Skeletal muscle cell (primary cell): ENCODE results near the gene PIGM.
"Not testable (repeated sequence)": the region's sequence is repeated elsewhere in the genome, so short reads cannot be mapped to it uniquely, and the experiment has no call there.

Experiments used
- DNase-seq: peaks from one replicate; pipeline ENCODE4 v3.0.0-alpha.2; 2010; ENCODE audit warnings: low read depth
- H3K4me3 ChIP-seq: 2 replicates; pipeline ENCODE4 v1.5.1; 2011; ENCODE audit warnings: low read depth, mild to moderate bottlenecking, control low read depth, low read length, moderate library complexity

Gene PIGM

DNA sequence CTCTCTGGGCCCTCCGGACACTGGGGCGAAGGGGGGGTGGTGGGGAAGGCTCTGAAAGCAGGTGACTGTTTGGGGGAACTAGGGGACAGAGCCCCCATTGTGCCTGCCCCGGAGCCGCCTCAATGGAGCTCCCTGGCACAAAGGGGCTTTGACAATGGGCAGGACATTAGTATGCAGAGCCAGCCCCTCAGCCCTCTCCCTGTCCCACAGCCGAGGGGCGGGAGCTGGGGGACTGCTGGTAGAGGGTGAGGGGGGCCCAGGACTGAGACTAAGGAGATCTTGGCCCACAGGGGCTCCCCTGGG is 30.4 kb upstream of the PIGM start:
- no peak for DNase-seq
- H3K4me3 ChIP-seq, result no peak overlapping the region

DNA sequence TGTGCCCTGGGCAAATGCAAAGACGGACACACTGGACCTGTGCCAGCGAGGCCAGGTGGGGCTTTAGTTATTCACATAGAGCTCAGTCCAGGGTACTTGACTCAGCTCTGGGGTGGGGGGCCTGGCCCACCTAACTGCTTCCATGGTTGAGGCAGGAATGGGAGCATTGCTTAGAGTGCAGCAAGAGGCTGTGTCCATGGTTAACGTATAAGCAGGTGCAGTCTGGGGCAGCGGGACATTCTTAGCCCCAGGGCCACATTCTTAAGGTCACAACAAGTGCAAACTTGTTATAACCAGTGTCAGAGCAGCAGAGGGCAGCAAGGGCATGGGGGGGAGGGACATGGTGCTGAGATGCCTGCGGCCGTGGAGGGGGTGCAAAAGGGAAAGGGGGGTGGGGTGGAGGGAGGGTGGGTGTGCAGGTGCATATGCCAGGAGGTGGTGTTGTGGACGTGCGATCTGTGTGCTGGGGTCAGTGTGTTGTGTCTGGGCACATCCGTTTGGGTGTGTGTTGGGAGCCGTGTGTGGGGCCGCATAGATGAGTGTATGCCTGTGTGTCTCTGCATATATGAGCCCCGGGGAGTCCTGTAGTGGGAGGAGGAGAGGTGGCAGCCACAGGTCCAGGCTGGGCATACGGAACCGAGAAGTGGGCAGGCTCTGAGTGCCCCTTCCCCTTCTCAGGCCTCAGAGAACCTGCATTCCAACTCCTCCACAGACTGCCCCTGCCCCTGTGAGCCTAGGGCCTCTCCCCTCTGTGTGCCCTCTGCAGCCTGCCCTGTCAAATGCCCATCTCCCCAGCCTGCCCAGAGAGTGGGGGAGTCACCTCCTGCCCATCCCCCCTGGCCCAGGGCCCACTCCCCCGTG is 29.8 kb upstream of the PIGM start:
- no peak overlapping the region for H3K4me3 ChIP-seq
- no peak for DNase-seq

- no peak for DNase-seq
- no peak overlapping the region for H3K4me3 ChIP-seq
Observed at GRCh38 chr1:160058087-160058486, 26.3 kb upstream of the PIGM start.

GRCh38 chr1:160056648-160057169 is 24.9 kb upstream of the PIGM start:
- no peak overlapping the region for H3K4me3 ChIP-seq
- DNase-seq, result no peak

GRCh38 chr1:160053548-160054365 is 22.0 kb upstream of the PIGM start:
- H3K4me3 ChIP-seq, result no peak overlapping the region
- DNase-seq, result no peak

DNA sequence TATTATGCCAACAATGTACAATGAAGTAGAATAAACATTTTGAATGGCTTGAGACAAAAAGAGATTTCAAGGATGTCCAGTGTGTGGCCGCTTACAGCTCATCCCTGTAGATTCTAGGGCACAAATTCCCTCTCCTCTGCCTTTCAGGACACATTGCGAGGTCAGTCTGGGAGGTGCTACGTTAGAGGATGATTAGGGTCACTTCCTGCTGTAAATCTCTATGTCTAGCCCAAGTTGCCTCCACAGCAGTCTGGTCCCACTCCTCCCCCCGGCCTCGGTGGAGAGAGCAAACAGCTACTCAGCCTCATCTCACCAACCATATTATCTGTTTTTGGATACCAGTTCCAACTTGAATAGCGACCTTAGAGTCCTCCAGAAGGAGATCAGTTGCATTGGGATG is 21.1 kb upstream of the PIGM start:
- no peak for DNase-seq
- H3K4me3 ChIP-seq, result no peak overlapping the region

DNA sequence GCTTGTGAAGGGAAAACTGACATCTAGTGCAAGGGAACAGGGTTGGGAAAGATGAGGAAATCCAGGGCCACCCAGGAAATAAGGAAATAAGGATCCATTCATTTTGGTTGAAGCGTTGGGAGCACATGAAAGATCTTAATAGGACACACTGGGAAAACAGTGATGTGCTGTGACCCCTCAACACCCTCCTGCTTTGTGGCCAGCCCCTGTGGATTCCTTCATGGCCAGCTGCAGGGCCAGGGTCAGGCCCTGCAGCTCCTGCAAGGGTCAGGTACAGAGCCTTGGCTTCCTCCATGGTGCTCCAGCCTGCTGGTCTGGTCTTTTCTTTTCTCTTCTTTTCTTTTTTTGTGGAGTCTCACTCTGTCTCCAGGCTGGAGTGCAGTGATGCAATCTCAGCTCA is 18.8 kb upstream of the PIGM start:
- no peak for DNase-seq
- no peak overlapping the region for H3K4me3 ChIP-seq

DNA sequence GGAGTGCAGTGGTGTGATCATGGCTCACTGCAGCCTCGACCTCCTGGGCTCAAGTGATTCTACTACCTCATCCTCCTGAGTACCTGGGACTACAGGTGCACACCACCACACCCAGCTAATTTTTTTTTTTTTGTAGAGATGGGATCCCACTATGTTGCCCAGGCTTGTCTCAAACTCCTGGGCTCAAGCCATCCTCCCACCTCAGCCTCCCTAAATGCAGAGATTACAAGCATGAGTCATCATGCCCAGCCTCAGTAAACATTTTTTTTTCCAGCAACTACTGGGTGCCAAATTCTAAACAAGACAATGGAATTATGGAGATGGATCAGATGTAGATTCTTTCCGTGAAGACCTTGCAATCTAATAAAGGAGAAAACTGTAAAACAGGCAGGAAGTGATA is 18.4 kb upstream of the PIGM start:
- not testable (repeated sequence) for H3K4me3 ChIP-seq, DNase-seq

- H3K4me3 ChIP-seq, result no peak overlapping the region
- DNase-seq, result no peak
Observed at GRCh38 chr1:160049101-160049500, 17.3 kb upstream of the PIGM start.

DNA sequence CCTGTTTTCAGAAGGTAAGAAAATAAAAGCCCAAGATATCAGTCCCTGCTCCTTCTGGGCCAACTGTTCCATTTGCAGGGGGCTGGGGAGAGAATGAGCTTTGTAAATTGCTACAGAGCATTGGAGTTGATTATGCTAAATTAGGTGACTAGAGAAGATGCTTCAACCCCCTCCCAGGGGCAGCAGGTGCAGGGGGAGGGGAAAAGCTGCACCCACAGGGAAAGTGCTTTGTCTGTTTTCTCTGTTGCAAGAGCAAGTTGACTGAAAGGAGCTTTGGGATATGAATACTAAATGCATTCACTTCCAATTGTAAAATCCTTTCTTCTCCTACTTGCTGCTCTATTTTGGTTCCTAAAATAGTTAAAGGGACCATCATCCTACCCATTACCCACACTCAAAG is 16.5 kb upstream of the PIGM start:
- no peak overlapping the region for H3K4me3 ChIP-seq
- DNase-seq, result no peak

GRCh38 chr1:160047111-160047991 is 15.6 kb upstream of the PIGM start:
- no peak overlapping the region for H3K4me3 ChIP-seq

DNA sequence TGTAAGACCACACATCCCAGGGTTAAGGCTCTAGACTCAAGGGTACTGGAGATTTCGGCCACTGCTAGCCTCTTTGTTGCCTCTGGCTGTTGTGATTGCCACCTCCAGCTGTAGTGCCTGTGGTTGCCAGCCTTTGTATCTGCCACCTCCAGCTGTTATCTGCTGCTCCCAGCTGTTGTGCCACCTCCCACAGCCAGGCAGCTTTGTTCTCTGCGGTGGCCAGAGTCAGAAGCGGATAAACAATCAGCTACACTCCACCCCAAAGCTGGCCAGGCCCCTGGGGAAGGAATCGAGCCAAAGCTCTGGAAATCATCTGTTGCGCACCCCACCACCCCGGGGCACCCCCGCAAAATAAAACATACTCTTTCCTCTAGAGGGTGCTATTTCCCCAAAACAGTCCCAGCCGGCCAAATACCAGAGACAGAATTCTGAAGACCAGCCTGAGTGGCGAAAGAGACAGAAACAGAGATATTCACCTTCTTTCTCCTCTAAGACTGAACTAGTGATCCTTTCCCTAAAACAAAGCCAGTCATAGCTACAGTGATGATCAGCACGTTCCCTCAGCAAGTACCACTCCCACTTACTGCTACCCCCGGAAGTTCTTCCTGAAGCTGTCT is 14.8 kb upstream of the PIGM start:
- peak; percentile 31 for DNase-seq

More at GRCh38 chr1:160047111-160047991, 15.6 kb upstream of the PIGM start:
- no peak for DNase-seq

DNA sequence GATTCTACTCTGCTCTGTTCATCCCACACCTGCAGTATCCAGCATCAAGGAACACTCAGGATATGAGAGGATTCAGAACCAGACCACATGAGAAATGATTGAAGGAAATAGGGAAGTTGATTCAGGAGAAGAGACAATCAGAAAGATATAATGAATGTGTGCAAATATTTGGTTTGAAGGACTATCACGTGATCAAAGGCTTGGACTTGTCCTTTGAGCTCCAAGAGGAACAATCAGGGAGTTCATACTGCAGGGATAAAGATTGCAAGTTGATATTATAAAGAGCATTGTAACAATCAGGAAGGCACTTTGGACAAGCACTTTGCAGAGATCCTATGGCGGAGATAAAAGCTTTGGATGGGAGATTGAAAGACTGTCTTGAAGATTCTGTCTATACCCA is 13.9 kb upstream of the PIGM start:
- no peak for DNase-seq
- H3K4me3 ChIP-seq, result no peak overlapping the region

More for the DNA sequence above, 14.8 kb upstream of the PIGM start:
- H3K4me3 ChIP-seq, result no peak overlapping the region

- DNase-seq, result no peak
- no peak overlapping the region for H3K4me3 ChIP-seq
Observed at GRCh38 chr1:160043543-160043942, 11.8 kb upstream of the PIGM start.

DNA sequence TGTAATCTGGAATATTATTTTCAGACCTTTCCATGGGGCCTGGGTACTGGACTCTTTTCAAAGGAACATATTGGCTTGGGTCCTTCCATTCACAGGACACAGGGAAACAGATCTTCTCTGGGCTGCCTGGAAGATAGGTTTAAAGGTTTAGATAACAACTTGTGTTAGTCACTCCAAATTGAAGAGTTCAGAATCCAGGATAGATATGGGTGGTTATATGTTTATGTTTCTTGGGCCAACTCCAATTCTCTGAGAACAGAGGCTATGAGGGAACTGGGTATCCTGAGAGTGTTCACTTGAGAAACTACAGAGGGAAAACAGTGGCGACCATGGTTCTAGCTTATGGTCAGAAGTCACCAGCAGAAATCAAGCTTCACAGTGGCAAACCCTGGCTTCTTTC is 8.7 kb upstream of the PIGM start:
- no peak overlapping the region for H3K4me3 ChIP-seq
- DNase-seq, result no peak

- DNase-seq, result no peak
- peak overlapping the region; percentile 82 for H3K4me3 ChIP-seq
Observed at GRCh38 chr1:160032165-160032820, 503 bp upstream of the PIGM start.

DNA sequence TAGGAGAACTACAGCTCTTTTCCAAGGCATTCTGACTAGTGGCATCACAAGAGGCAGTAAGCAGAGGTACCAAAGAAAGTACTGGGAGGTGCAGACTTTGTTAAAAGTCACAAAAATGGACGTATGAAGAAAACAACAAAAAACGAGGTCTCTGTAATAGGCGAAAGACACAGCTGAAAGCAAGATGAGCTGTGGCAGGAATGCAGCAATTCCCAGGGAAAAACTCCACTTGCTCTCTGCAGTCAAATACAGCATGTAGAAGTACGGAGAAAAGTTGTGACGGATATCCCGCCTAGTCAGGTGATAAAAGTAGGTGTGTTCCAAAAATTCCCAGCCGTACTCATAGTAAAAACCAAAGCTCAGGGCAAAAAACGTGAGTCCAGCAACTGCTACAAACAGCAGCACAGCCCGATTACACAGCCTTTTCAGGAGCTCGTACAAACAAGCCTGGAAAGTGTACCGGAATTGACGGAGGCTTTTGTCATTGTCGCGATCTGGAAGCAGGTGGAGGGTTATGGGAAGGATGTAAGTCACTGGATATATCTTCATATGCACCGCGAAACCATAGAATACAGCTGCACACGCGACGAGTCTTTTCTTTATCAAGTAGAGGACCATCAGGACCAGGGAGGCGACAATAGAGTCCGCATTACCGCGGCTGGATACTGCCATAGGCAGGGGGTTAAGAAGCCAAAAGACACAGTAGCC is 979 bp downstream of the PIGM start:
- no peak for DNase-seq
- peak overlapping the region; percentile 82 for H3K4me3 ChIP-seq

GRCh38 chr1:160028426-160028825 is 3.4 kb downstream of the PIGM start:
- DNase-seq, result no peak
- H3K4me3 ChIP-seq, result no peak overlapping the region
